HG03457 (cell line): ENCODE measurements around the gene TADA2B.

ENCODE experiments used
- ATAC-seq: cut with Tn5 transposase; IDR thresholded peaks from one replicate; pipeline ENCODE4 v1.9.1; 2021; ENCODE audit warnings: moderate number of reproducible peaks; ENCODE audit not compliant: unreplicated experiment

TADA2B gene

DNA sequence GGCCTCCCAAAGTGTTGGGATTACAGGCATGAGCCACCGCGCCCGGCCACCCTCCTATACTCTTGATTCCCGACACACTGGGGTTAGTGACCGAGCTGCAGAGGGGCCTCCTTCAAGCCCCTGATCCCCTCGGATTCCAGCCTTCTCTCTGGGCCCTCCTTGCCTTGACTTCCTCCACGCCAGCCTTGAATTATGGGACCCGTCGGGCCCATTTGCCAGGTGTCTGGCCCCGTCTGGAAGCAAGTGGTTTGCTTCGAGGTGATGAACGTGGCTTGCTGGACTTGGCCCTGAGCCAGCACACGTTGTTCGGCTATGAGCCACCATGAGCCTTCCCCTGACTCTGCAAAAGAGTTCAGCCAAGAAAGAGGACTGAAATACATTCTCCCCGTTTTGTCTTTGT is 62.1 kb downstream of the TADA2B start:
- ATAC-seq = no peak

DNA sequence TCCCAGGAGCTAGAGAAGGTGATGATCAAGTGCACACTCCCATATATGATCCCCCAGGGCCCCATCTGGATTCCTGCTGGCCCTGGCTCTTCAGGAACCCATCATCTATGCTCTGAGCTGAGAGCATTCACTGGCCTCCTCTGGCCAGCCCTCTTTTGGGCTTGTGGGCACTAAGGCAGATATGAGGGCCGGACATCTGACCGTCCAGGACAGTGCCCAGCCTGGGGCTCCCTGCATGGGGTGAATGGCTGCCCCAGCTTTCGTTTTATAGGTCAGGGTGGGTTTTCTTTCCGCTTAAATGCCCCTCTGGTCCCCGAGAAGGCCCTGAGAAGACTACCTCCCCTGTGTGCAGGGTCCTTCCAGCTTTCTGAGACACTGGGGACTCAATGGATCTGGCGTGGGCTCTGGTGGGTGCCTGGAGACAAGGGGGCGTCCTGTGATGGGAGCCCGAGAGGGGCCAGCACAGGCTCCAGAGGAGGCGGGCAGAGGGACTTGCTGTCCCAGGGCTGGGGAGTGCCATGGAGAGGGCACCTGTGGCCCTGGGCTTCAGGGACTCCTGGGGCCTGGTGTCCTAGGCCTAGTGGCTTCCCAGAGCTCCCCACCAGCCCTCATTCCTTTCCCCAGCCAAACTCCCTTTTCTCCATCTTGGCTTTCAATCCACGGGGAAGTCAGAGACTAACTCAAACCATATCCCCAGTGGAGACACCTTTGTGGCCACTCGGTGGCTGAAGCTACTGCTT is 64.2 kb downstream of the TADA2B start:
- no peak for ATAC-seq
